Endothelial cell of umbilical vein (primary cell): ENCODE results near the gene FAM204A. TPM values are rescaled to one million over a fixed set of nuclear protein-coding genes. Genes with fewer than 3 reads are reported as not detected.

Experiments
- BruUV-seq: library from RNA; stranded (reverse); fragments of 400-500 nt; replicated peaks from 2 replicates; lab custom pipeline; 2021; lab: Mats Ljungman, UMichigan
- CTCF ChIA-PET: fragments of 300-600, 350-600 bp; sonication (Branson Sonifier 250); formaldehyde crosslinking; loops from one replicate; lab custom pipeline; 2021; ENCODE audit warnings: antibody characterized with exemption, inconsistent platforms; lab: Charles Lee
- POLR2A ChIA-PET: fragments of 300-600, 350-600 bp; sonication (Branson Sonifier 250); formaldehyde crosslinking; loops from one replicate; lab custom pipeline; 2021; ENCODE audit warnings: antibody characterized with exemption, inconsistent platforms; lab: Charles Lee
- DNase-seq: peaks from one replicate; pipeline ENCODE4 v3.0.0-alpha.2; 2011; ENCODE audit warnings: low read depth, low spot score
- FAIRE-seq: peaks from 2 replicates; lab custom pipeline; 2011; peaks lifted over from hg19 to GRCh38; lab: Jason Lieb, UNC
- H2AFZ ChIP-seq: 2 replicates; pipeline ENCODE4 v1.6.0; 2012; ENCODE audit warnings: low read depth, low read length, control low read depth, inconsistent platforms
- H3K27ac ChIP-seq: 2 replicates; pipeline ENCODE4 v1.5.1; 2011; ENCODE audit warnings: low read depth, mild to moderate bottlenecking, control low read depth, low read length, moderate library complexity; ENCODE audit not compliant: insufficient read depth
- H3K27me3 ChIP-seq, 2 experiments: 2 replicates each; pipeline versions ENCODE4 v1.6.0 to v1.6.1; 2011; ENCODE audit warnings: low read length in 2 of 2, mixed read lengths in 1 of 2; ENCODE audit not compliant: control insufficient read depth in 2 of 2, insufficient read depth in 2 of 2
- H3K36me3 ChIP-seq, 2 experiments: 2 replicates in 1 of 2; 3 replicates in 1 of 2; pipeline ENCODE4 v1.5.1; 2011; ENCODE audit warnings: low read length in 2 of 2, mild to moderate bottlenecking in 1 of 2, moderate library complexity in 1 of 2; ENCODE audit not compliant: control insufficient read depth in 2 of 2, insufficient read depth in 2 of 2; ENCODE audit errors: extremely low read depth in 1 of 2
- H3K4me1 ChIP-seq: 3 replicates; pipeline ENCODE4 v1.5.1; 2011; ENCODE audit warnings: mild to moderate bottlenecking, low read length; ENCODE audit not compliant: control insufficient read depth, insufficient read depth; ENCODE audit errors: extremely low read depth
- H3K4me2 ChIP-seq: 2 replicates; pipeline ENCODE4 v1.6.1; 2011; ENCODE audit warnings: low read length, control low read depth, mixed read lengths; ENCODE audit not compliant: insufficient read depth
- H3K4me3 ChIP-seq, 3 experiments: fragments of 200-600 bp in 1 of 3; sonication (generic), shearing (Covaris generic) in 1 of 3; replicated peaks in 1 of 3; 2 replicates each; pipeline ENCODE4 v1.5.1; 2011 to 2016; ENCODE audit warnings: control low read depth in 3 of 3, low read length in 3 of 3, mild to moderate bottlenecking in 2 of 3, inconsistent platforms in 1 of 3, low read depth in 1 of 3, moderate library complexity in 1 of 3; ENCODE audit not compliant: insufficient read depth in 1 of 3
- H3K79me2 ChIP-seq: 2 replicates; pipeline ENCODE4 v1.6.0; 2012; ENCODE audit warnings: low read length, inconsistent platforms; ENCODE audit not compliant: control insufficient read depth, insufficient read depth
- H3K9ac ChIP-seq: replicated peaks from 2 replicates; pipeline ENCODE3; 2011; ENCODE audit warnings: low read length, control low read depth; ENCODE audit not compliant: insufficient read depth; ENCODE audit errors: extremely low read depth
- H3K9me1 ChIP-seq: replicated peaks from 3 replicates; pipeline ENCODE4 v1.6.0; 2011; ENCODE audit warnings: mild to moderate bottlenecking, low read length; ENCODE audit not compliant: control insufficient read depth, insufficient read depth; ENCODE audit errors: extremely low read depth
- H3K9me3 ChIP-seq: replicated peaks from 2 replicates; pipeline ENCODE4 v1.5.1; 2012; ENCODE audit warnings: low read length, inconsistent platforms; ENCODE audit not compliant: control insufficient read depth, insufficient read depth
- H4K20me1 ChIP-seq: replicated peaks from 2 replicates; pipeline ENCODE3; 2011; ENCODE audit warnings: mild to moderate bottlenecking, low read length; ENCODE audit not compliant: control insufficient read depth, insufficient read depth; ENCODE audit errors: extremely low read depth
- EZH2 ChIP-seq: IDR thresholded peaks from 2 replicates; pipeline ENCODE4 v1.6.1; 2012; ENCODE audit warnings: borderline replicate concordance, low read depth, mild to moderate bottlenecking, moderate library complexity, low read length, inconsistent platforms; ENCODE audit not compliant: severe bottlenecking
- FOS ChIP-seq: IDR thresholded peaks from 2 replicates; pipeline ENCODE4 v1.6.1; 2011; ENCODE audit warnings: mild to moderate bottlenecking, low read length, moderate library complexity, borderline replicate concordance; ENCODE audit not compliant: insufficient read depth
- GATA2 ChIP-seq: IDR thresholded peaks from 2 replicates; pipeline ENCODE4 v1.7.0; 2011; ENCODE audit warnings: low read depth, mild to moderate bottlenecking, moderate library complexity, mixed read lengths, low read length; ENCODE audit not compliant: insufficient read length, insufficient read depth
- JUN ChIP-seq: IDR thresholded peaks from 2 replicates; pipeline ENCODE4 v1.6.1; 2011; ENCODE audit warnings: borderline replicate concordance, low read depth; ENCODE audit not compliant: insufficient read length, insufficient read depth
- MYC ChIP-seq: IDR thresholded peaks from one replicate; pipeline ENCODE4 v1.6.1; 2011; ENCODE audit warnings: mild to moderate bottlenecking, low read depth, low read length
- POLR2A ChIP-seq: IDR thresholded peaks from 2 replicates; pipeline ENCODE4 v1.6.1; 2012; ENCODE audit warnings: low read depth, mild to moderate bottlenecking, control low read depth, low read length
- POLR2AphosphoS5 ChIP-seq: IDR thresholded peaks from 2 replicates; pipeline ENCODE4 v1.6.1; 2012; ENCODE audit warnings: low read depth, mild to moderate bottlenecking, control low read depth, low read length, moderate library complexity; ENCODE audit not compliant: insufficient read depth
- dilution Hi-C: fragments of 300-500 bp; cut with MboI; formaldehyde crosslinking; loops from one replicate; pipeline ENCODE4 v1.15.0; 2019; ENCODE audit warnings: low sequenced_read_pairs; ENCODE audit not compliant: extremely low pct_ligation_motif_present
- intact Hi-C: fragments of 100-400 bp; cut with micrococcal nuclease; formaldehyde crosslinking; loops from one replicate; pipeline ENCODE4 v1.10.0; 2022
- polyA plus RNA-seq, 4 experiments: library from polyadenylated mRNA; depleted of rRNA in 3 of 4; stranded (reverse) in 3 of 4; unstranded in 1 of 4; fragments of >200 nt; gene quantifications; 2 replicates each; pipeline versions ENCODE4 v1.2.1 to v1.2.3, GENCODE V29; 2011 to 2012; ENCODE audit warnings: missing spikeins in 1 of 4
- total RNA-seq: library from RNA; stranded (reverse); gene quantifications from 2 replicates; pipeline ENCODE4 v1.2.3, GENCODE V29; 2021
- TF ChIP-seq, protein P1 (sequence below): IDR thresholded peaks from 2 replicates; pipeline ENCODE4 v1.6.1; 2011; ENCODE audit not compliant: insufficient read depth, insufficient read length
- TF ChIP-seq, protein P2 (sequence below), 2 donors: IDR thresholded peaks; 1 replicate in 1 of 2; 2 replicates in 1 of 2; pipeline ENCODE4 v1.5.1; 2011; ENCODE audit warnings: low read length in 2 of 2, mild to moderate bottlenecking in 2 of 2, moderate library complexity in 2 of 2, control low read depth in 1 of 2, inconsistent platforms in 1 of 2, low read depth in 1 of 2; ENCODE audit not compliant: insufficient read depth in 1 of 2; ENCODE audit errors: extremely low read depth in 1 of 2

The FAM204A gene
- total and polyA plus RNA-seq, 2 donors (not counting 3 experiments of a cell fraction or from before 2014, with no cell fraction given) = 11.1 to 73.7 TPM

GRCh38 chr10:118315629-118316028 is 26.5 kb downstream of the FAM204A start:
- Histone ChIP-seq H4K20me1 (no peaks in the 10 kb centered on the region), H3K4me3 (no peak overlapping the region), H3K27me3 (no peaks in the 10 kb centered on the region), H3K9me3 (no peaks in the 10 kb centered on the region), H3K79me2 (no peaks in the 10 kb centered on the region), H3K9ac (no peak overlapping the region), H3K36me3 (peaks cover 2 to 3% of the 10 kb centered on the region in 2 experiments), H3K4me1 (peaks cover 8% of the 10 kb centered on the region), H2AFZ (no peak overlapping the region), H3K4me2 (no peak overlapping the region), H3K9me1 (no peaks in the 10 kb centered on the region), H3K27ac (no peak overlapping the region)
- dilution Hi-C loops = no loop called here
- BruUV-seq = no TSS peak
- FAIRE-seq = no peak
- no peak for DNase-seq
- ChIA-PET POLR2A (no interaction called here), CTCF (interaction anchor here (1.1 to 2.0 kb wide), 2 partner anchors 14 to 16 kb away, joined by 3 to 4 read pairs; no protein-coding TSS in a partner anchor)
- no peak for TF ChIP-seq EZH2
- no peak for TF ChIP-seq MYC
- TF ChIP-seq, protein P1, sequence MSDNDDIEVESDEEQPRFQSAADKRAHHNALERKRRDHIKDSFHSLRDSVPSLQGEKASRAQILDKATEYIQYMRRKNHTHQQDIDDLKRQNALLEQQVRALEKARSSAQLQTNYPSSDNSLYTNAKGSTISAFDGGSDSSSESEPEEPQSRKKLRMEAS = no peak
- TF ChIP-seq JUN = no peak
- TF ChIP-seq POLR2AphosphoS5 = no peak
- intact Hi-C loops = no loop called here

DNA sequence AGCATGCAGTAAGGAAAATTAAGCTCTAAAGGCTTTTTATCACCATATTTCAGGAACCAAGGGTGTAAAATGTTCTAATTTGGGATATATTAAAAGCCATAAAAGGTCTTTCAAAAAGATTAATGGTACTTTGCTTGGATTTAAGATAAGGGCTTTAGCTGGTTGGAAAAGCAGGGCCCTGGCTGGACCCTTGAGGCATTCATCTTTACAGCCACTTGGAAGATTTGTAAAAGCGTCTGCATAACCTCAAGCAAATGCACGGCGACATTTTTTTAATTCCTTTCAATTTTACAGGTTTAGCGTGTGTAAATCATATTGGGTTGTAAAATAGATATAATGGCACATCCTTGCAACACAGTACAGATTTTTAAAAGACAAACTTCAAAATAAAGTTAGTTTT is 27.2 kb downstream of the FAM204A start:
- dilution Hi-C loops = no loop called here
- POLR2A ChIA-PET = no interaction called here

More for the DNA sequence above, 27.2 kb downstream of the FAM204A start:
- DNase-seq (no peak), FAIRE-seq (no peak)
- CTCF ChIA-PET = interaction anchor here (1.1 to 2.0 kb wide), 2 partner anchors 13 to 17 kb away, joined by 3 to 4 read pairs; no protein-coding TSS in a partner anchor
- Histone ChIP-seq H3K79me2 (no peaks in the 10 kb centered on the region), H3K4me2 (no peak overlapping the region), H3K9me1 (no peaks in the 10 kb centered on the region), H3K4me1 (peaks cover 10% of the 10 kb centered on the region), H3K27ac (no peak overlapping the region), H3K27me3 (no peaks in the 10 kb centered on the region), H2AFZ (no peak overlapping the region), H4K20me1 (no peaks in the 10 kb centered on the region), H3K36me3 (peaks cover 3% of the 10 kb centered on the region in 2 experiments), H3K4me3 (no peak overlapping the region), H3K9ac (no peak overlapping the region), H3K9me3 (no peaks in the 10 kb centered on the region)
- TF ChIP-seq FOS (no peak), POLR2A (no peak), POLR2AphosphoS5 (no peak), JUN (no peak), GATA2 (no peak), EZH2 (no peak), MYC (no peak)
- TF ChIP-seq, protein P1 = no peak
- TF ChIP-seq, protein P2, sequence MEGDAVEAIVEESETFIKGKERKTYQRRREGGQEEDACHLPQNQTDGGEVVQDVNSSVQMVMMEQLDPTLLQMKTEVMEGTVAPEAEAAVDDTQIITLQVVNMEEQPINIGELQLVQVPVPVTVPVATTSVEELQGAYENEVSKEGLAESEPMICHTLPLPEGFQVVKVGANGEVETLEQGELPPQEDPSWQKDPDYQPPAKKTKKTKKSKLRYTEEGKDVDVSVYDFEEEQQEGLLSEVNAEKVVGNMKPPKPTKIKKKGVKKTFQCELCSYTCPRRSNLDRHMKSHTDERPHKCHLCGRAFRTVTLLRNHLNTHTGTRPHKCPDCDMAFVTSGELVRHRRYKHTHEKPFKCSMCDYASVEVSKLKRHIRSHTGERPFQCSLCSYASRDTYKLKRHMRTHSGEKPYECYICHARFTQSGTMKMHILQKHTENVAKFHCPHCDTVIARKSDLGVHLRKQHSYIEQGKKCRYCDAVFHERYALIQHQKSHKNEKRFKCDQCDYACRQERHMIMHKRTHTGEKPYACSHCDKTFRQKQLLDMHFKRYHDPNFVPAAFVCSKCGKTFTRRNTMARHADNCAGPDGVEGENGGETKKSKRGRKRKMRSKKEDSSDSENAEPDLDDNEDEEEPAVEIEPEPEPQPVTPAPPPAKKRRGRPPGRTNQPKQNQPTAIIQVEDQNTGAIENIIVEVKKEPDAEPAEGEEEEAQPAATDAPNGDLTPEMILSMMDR (IDR thresholded peaks at IDR 0.05; ENCODE audit: extremely low read depth in 1 of 2, insufficient read depth in 1 of 2, low read depth in 1 of 2, low read length in 2 of 2) = no peak
- intact Hi-C loops = no loop called here
- BruUV-seq = no TSS peak
